DOHH2 (cell line): ENCODE results near the gene DLG5.

Experiments
- EZH2phosphoT487 ChIP-seq: fragments of 200-600 bp; sonication (generic); IDR thresholded peaks from 2 replicates; pipeline ENCODE4 v1.6.1; 2017; ENCODE audit warnings: borderline replicate concordance, mild to moderate bottlenecking, antibody characterized with exemption, low read length, moderate library complexity, mixed read lengths
- TF ChIP-seq, protein P1 (sequence below): fragments of 200-600 bp; sonication (generic); IDR thresholded peaks from one replicate; pipeline ENCODE4 v1.5.1; 2014; ENCODE audit warnings: antibody characterized with exemption, mild to moderate bottlenecking, low read depth, low read length; ENCODE audit not compliant: poor library complexity, severe bottlenecking

DNA sequence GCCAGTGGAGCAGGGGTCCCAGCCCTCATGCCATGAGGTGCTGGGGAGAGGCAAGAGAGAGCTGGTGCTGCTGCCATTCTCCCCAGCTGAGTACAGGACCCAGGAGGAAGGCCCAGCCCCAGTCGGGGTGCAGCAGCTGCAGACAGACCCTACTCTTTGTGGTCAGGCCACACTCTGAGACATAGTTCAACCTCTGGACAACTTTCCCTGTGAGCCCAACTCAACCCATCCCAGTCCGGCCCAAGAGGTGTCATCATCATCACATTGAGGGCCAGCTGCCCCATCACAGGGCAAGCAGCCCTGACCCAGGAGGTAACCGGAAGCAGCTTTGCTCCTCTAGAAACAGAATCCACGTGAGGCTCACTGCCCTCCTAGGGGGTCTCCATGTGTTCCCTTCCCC, 155.1 kb downstream of the DLG5 start:
- TF ChIP-seq, protein P1, sequence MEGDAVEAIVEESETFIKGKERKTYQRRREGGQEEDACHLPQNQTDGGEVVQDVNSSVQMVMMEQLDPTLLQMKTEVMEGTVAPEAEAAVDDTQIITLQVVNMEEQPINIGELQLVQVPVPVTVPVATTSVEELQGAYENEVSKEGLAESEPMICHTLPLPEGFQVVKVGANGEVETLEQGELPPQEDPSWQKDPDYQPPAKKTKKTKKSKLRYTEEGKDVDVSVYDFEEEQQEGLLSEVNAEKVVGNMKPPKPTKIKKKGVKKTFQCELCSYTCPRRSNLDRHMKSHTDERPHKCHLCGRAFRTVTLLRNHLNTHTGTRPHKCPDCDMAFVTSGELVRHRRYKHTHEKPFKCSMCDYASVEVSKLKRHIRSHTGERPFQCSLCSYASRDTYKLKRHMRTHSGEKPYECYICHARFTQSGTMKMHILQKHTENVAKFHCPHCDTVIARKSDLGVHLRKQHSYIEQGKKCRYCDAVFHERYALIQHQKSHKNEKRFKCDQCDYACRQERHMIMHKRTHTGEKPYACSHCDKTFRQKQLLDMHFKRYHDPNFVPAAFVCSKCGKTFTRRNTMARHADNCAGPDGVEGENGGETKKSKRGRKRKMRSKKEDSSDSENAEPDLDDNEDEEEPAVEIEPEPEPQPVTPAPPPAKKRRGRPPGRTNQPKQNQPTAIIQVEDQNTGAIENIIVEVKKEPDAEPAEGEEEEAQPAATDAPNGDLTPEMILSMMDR: no peak
- TF ChIP-seq EZH2phosphoT487: no peak
